A549 (cell line): ENCODE results near the gene PLCL1. TPM values are rescaled to one million over a fixed set of nuclear protein-coding genes. Genes with fewer than 3 reads are reported as not detected.

Source experiments
- ATAC-seq, 2 experiments: fragments of 200-7000 bp in 1 of 2; fragments of >200 bp in 1 of 2; cut with Nextera tagmentation in 1 of 2; cut with Tn5 transposase in 1 of 2; 3 replicates each; pipeline versions ENCODE4 v1.8.0 to v1.9.1; 2018 to 2020; ENCODE audit warnings: mild to moderate bottlenecking in 1 of 2, moderate library complexity in 1 of 2
- CTCF ChIA-PET: fragments of 300-600 bp; sonication (Branson Sonifier 250); formaldehyde crosslinking; extraction: SDS; loops from one replicate; lab custom pipeline; 2021; ENCODE audit warnings: antibody characterized with exemption, inconsistent platforms; lab: Yijun Ruan, JAX
- POLR2A ChIA-PET: fragments of 350-600 bp; formaldehyde crosslinking; extraction: SDS; loops from one replicate; lab custom pipeline; 2021; ENCODE audit warnings: antibody characterized with exemption, inconsistent platforms; lab: Yijun Ruan, JAX
- DNase-seq, 2 experiments: peaks; one replicate each; pipeline versions ENCODE4 v3.0.0 to v3.0.0-alpha.2; 2011 to 2016; ENCODE audit warnings: low read depth in 1 of 2, low spot score in 1 of 2
- FAIRE-seq: peaks from 2 replicates; lab custom pipeline; 2011; peaks lifted over from hg19 to GRCh38; lab: Jason Lieb, UNC
- H3K27ac ChIP-seq, 2 experiments: fragments of >200 bp; sonication (Bioruptor Twin); formaldehyde crosslinking; 3 replicates each; pipeline ENCODE4 v1.5.1; 2016 to 2017
- H3K4me1 ChIP-seq: fragments of >200 bp; sonication (Bioruptor Twin); formaldehyde crosslinking; 3 replicates; pipeline ENCODE4 v1.6.1; 2016
- H3K4me2 ChIP-seq: fragments of >200 bp; sonication (Bioruptor Twin); formaldehyde crosslinking; 3 replicates; pipeline ENCODE4 v1.6.1; 2016
- H3K4me3 ChIP-seq: fragments of >200 bp; sonication (Bioruptor Twin); formaldehyde crosslinking; 3 replicates; pipeline ENCODE4 v1.5.1; 2016
- H3K9me3 ChIP-seq: fragments of >200 bp; sonication (Bioruptor Twin); formaldehyde crosslinking; 3 replicates; pipeline ENCODE4 v1.6.1; 2016
- BHLHE40 ChIP-seq: IDR thresholded peaks from 2 replicates; pipeline ENCODE4 v1.6.1; 2012; ENCODE audit warnings: low read depth, low read length, inconsistent platforms
- CBX2 ChIP-seq: fragments of 200-600 bp; sonication (generic); IDR thresholded peaks from 2 replicates; pipeline ENCODE4 v1.6.1; 2016; ENCODE audit warnings: low read depth, mild to moderate bottlenecking, borderline replicate concordance
- EHF ChIP-seq: fragments of 250-450 bp; sonication (Bioruptor Pico); IDR thresholded peaks from 2 replicates; pipeline ENCODE4 v1.5.0; 2020; ENCODE audit warnings: mild to moderate bottlenecking
- ESRRA ChIP-seq: fragments of 150-350 bp; IDR thresholded peaks from 2 replicates; pipeline ENCODE4 v1.6.1; 2014; ENCODE audit warnings: mild to moderate bottlenecking, low read length, borderline replicate concordance
- FOSB ChIP-seq: fragments of 250-450 bp; sonication (Bioruptor Pico); IDR thresholded peaks from 2 replicates; pipeline ENCODE4 v1.5.0; 2020; ENCODE audit warnings: mild to moderate bottlenecking, moderate library complexity
- FOSL2 ChIP-seq, 2 experiments: fragments of 450-650 bp in 1 of 2; fragments of >200 bp in 1 of 2; sonication (Bioruptor Twin) in 1 of 2; formaldehyde crosslinking; IDR thresholded peaks; 2 replicates each; pipeline versions ENCODE4 v1.5.0 to v1.6.1; 2016 to 2020; ENCODE audit warnings: mild to moderate bottlenecking in 1 of 2, moderate library complexity in 1 of 2
- FOXS1 ChIP-seq: fragments of 250-450 bp; sonication (Bioruptor Pico); IDR thresholded peaks from 2 replicates; pipeline ENCODE4 v1.5.0; 2020; ENCODE audit warnings: mild to moderate bottlenecking, moderate library complexity
- GATA3 ChIP-seq: IDR thresholded peaks from 2 replicates; pipeline ENCODE4 v1.6.1; 2012; ENCODE audit warnings: borderline replicate concordance
- HOXB13 ChIP-seq: fragments of 250-450 bp; sonication (Bioruptor Pico); IDR thresholded peaks from 2 replicates; pipeline ENCODE4 v1.5.0; 2020; ENCODE audit warnings: low read depth, mild to moderate bottlenecking, moderate library complexity
- JUN ChIP-seq, 2 experiments: fragments of >200 bp; sonication (Bioruptor Twin); formaldehyde crosslinking; IDR thresholded peaks; 2 replicates in 1 of 2; 3 replicates in 1 of 2; pipeline ENCODE4 v1.6.1; 2016 to 2017
- JUNB ChIP-seq: fragments of >200 bp; sonication (Bioruptor Twin); formaldehyde crosslinking; IDR thresholded peaks from 2 replicates; pipeline ENCODE4 v1.6.1; 2016
- MAZ ChIP-seq: fragments of 150-350 bp; IDR thresholded peaks from 2 replicates; pipeline ENCODE4 v1.6.1; 2014; ENCODE audit warnings: antibody characterized with exemption, low read depth, low read length, borderline replicate concordance
- NPAS2 ChIP-seq: fragments of 250-450 bp; sonication (Bioruptor Pico); IDR thresholded peaks from 2 replicates; pipeline ENCODE4 v1.8.0; 2022; ENCODE audit warnings: mild to moderate bottlenecking, moderate library complexity, borderline replicate concordance
- NR3C1 ChIP-seq: fragments of >200 bp; sonication (Bioruptor Twin); formaldehyde crosslinking; IDR thresholded peaks from 3 replicates; pipeline ENCODE4 v1.6.1; 2017
- RAD21 ChIP-seq, 2 experiments: fragments of >200 bp in 1 of 2; sonication (Bioruptor Twin) in 1 of 2; formaldehyde crosslinking in 1 of 2; IDR thresholded peaks in 1 of 2; conservative IDR thresholded peaks in 1 of 2; 2 replicates in 1 of 2; 3 replicates in 1 of 2; pipeline ENCODE4 v1.6.1; 2012 to 2018; ENCODE audit warnings: inconsistent platforms in 1 of 2
- RFX5 ChIP-seq: fragments of 450-650 bp; IDR thresholded peaks from 2 replicates; pipeline ENCODE4 v1.7.1; 2014; ENCODE audit warnings: antibody characterized with exemption, mild to moderate bottlenecking, moderate library complexity
- RNF2 ChIP-seq: fragments of 200-600 bp; sonication (generic); IDR thresholded peaks from 2 replicates; pipeline ENCODE4 v1.6.1; 2016; ENCODE audit warnings: low read depth, mild to moderate bottlenecking, antibody characterized with exemption, moderate library complexity, borderline replicate concordance
- ZFP36 ChIP-seq: fragments of 450-650 bp; IDR thresholded peaks from 2 replicates; pipeline ENCODE4 v1.6.1; 2014; ENCODE audit warnings: borderline replicate concordance; ENCODE audit not compliant: partially characterized antibody
- whole genome bisulfite sequencing: methylation state at CpG from one replicate; pipeline ENCODE4 v1.1.6; 2017; ENCODE audit errors: missing lambda C conversion rate; 5-methylcytosine and 5-hydroxymethylcytosine counted together
- polyA plus RNA-seq, 4 experiments: library from polyadenylated mRNA; depleted of rRNA in 3 of 4; stranded (reverse); fragments of >200 nt; fragmentation: RNase III in 1 of 4; extraction: RNeasy Plus Mini Kit Qiagen cat#74134 plus additional on column Dnase treatment in 1 of 4; gene quantifications; 2 replicates in 3 of 4; 3 replicates in 1 of 4; pipeline ENCODE4 v1.2.3, GENCODE V29; 2011 to 2017
- TF ChIP-seq, protein P1 (sequence below): fragments of 250-450 bp; sonication (Bioruptor Pico); IDR thresholded peaks from 2 replicates; pipeline ENCODE4 v1.5.0; 2021; ENCODE audit warnings: mild to moderate bottlenecking, moderate library complexity, borderline replicate concordance
- TF ChIP-seq, protein P2 (sequence below): IDR thresholded peaks from 2 replicates; pipeline ENCODE4 v1.6.1; 2012
- TF ChIP-seq, protein P3 (sequence below): IDR thresholded peaks from 2 replicates; pipeline ENCODE4 v1.6.1; 2012
- TF ChIP-seq, protein P4 (sequence below): fragments of >200 bp; sonication (Bioruptor Twin); formaldehyde crosslinking; IDR thresholded peaks from 2 replicates; pipeline ENCODE4 v1.6.1; 2016

PLCL1 gene
- polyA plus RNA-seq, 2 of the 4 experiments (the other 2 are of a cell fraction), result 0.03 TPM

DNA sequence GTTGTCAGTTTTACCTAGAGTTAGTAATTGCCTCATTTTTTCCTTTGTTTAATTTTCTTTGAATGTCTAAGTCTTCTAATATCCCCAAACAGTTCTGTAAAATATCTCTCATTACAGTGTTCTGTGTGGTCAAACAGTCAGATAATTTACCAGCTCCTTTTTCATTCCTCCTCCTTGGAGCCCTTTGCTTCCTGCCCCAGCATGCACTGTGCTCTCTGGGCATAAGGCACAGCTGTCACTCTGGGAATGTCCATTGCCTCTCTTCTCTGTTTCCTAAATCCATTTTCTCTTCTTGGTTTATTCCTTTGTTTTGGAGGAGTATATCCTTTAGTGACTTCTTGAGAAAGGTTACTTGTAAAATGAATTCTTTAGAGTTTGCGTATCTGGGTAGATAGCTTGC is 139.3 kb downstream of the PLCL1 start:
- ChIA-PET POLR2A (no interaction called here), CTCF (no interaction called here)
- Histone ChIP-seq H3K4me1 (no peaks in the 10 kb centered on the region), H3K4me2 (no peak overlapping the region), H3K4me3 (no peak overlapping the region)
- DNase-seq, result no peak
- WGBS, result 96% methylated on average over 1 of the region's 1 CpG
- ATAC-seq, result no peak
- FAIRE-seq, result no peak
- TF ChIP-seq, protein P1, sequence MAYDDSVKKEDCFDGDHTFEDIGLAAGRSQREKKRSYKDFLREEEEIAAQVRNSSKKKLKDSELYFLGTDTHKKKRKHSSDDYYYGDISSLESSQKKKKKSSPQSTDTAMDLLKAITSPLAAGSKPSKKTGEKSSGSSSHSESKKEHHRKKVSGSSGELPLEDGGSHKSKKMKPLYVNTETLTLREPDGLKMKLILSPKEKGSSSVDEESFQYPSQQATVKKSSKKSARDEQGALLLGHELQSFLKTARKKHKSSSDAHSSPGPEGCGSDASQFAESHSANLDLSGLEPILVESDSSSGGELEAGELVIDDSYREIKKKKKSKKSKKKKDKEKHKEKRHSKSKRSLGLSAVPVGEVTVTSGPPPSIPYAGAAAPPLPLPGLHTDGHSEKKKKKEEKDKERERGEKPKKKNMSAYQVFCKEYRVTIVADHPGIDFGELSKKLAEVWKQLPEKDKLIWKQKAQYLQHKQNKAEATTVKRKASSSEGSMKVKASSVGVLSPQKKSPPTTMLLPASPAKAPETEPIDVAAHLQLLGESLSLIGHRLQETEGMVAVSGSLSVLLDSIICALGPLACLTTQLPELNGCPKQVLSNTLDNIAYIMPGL (CRISPR knock-in tag), result no peak
- TF ChIP-seq RFX5 (no peak), MAZ (no peak), ZFP36 (no peak), HOXB13 (CRISPR knock-in tag) (no peak), CBX2 (no peak), FOSB (CRISPR knock-in tag) (no peak), JUNB (no peak), FOSL2 (IDR thresholded peaks at IDR 0.05) (no peak), FOSL2 (CRISPR knock-in tag; IDR thresholded peaks at IDR 0.05) (no peak), ESRRA (no peak), NR3C1 (no peak), NPAS2 (CRISPR knock-in tag) (no peak)
- TF ChIP-seq, protein P2, sequence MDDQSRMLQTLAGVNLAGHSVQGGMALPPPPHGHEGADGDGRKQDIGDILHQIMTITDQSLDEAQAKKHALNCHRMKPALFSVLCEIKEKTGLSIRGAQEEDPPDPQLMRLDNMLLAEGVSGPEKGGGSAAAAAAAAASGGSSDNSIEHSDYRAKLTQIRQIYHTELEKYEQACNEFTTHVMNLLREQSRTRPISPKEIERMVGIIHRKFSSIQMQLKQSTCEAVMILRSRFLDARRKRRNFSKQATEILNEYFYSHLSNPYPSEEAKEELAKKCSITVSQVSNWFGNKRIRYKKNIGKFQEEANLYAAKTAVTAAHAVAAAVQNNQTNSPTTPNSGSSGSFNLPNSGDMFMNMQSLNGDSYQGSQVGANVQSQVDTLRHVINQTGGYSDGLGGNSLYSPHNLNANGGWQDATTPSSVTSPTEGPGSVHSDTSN, result no peak
- TF ChIP-seq, protein P3, sequence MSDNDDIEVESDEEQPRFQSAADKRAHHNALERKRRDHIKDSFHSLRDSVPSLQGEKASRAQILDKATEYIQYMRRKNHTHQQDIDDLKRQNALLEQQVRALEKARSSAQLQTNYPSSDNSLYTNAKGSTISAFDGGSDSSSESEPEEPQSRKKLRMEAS, result no peak
- TF ChIP-seq, all 56 proteins: peak for 0
- Histone ChIP-seq H3K9me3 (no peaks in the 10 kb centered on the region), H3K27ac (no peak overlapping the region)

DNA sequence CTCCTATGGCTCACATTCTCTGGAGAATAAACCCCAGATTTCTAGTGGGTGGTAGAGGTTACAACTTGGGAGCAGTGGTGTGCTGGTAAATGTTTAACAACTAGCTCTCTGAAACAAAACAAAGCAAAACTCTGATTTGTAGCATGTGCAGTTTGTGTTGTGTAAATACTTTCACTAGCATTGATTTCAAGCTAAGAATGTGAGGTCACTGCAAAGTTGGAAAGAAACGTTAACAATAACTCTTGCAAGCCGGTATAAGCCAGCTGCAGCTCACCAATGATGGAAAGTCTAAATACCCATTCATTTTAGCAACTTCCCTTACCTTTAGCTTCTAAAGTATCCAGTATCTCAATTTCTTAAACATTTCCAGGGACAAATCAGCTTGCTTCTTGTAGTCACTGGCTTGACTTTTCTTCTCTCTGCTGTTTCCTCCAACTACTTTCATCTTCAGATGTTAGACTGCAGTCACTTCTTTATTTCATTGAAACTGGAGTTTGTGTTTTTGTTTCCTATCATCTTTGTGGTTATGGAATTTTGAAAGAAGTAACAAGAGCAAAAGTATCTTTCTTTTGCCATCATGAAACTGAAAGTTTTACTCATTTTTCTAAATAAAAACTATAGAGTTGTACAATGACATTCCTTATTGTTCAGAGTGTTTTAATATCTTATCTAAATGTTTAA is 140.2 kb downstream of the PLCL1 start:
- no peak overlapping the region for H3K4me3 ChIP-seq
- ChIA-PET POLR2A (no interaction called here), CTCF (interaction anchor here (1.4 kb wide), 1 partner anchor 9 kb away, joined by 3 read pairs; no protein-coding TSS in a partner anchor)
- WGBS, result 17% methylated on average over 2 of the region's 2 CpGs
- H3K4me1 ChIP-seq, result no peaks in the 10 kb centered on the region
- no peak for ATAC-seq
- FAIRE-seq, result no peak
- H3K4me2 ChIP-seq, result no peak overlapping the region
- no peak for TF ChIP-seq GATA3
- no peak for TF ChIP-seq MAZ
- no peak for TF ChIP-seq NR3C1
- TF ChIP-seq RAD21 (conservative IDR thresholded peaks at IDR 0.05 in 1 of 2, IDR thresholded peaks at IDR 0.05 in 1 of 2), result no peak
- TF ChIP-seq RNF2, result no peak
- no peak for TF ChIP-seq BHLHE40
- TF ChIP-seq, protein P4, sequence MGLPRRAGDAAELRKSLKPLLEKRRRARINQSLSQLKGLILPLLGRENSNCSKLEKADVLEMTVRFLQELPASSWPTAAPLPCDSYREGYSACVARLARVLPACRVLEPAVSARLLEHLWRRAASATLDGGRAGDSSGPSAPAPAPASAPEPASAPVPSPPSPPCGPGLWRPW, result no peak
- TF ChIP-seq RFX5, result no peak
- TF ChIP-seq EHF, result no peak
- TF ChIP-seq, protein P1 (CRISPR knock-in tag), result no peak
- no peak for TF ChIP-seq JUN (IDR thresholded peaks at IDR 0.05)
- no peak for TF ChIP-seq ZFP36
- TF ChIP-seq, protein P3, result no peak
- TF ChIP-seq FOXS1 (CRISPR knock-in tag), result no peak
- no peaks in the 10 kb centered on the region for H3K9me3 ChIP-seq
- no peak overlapping the region for H3K27ac ChIP-seq
- DNase-seq, result no peak
